Stimulated activated CD8-positive, alpha-beta memory T cell treated with anti-CD3 and anti-CD28 coated beads, Interleukin-4, amount 100 ng/mL, for 4 hours (primary cell): ENCODE data around the gene RAD51AP2.

ENCODE experiments used
- DNase-seq, 2 donors: peaks; one replicate each; pipeline ENCODE4 v3.0.0-alpha.2; 2020; ENCODE audit warnings: low read depth in 2 of 2, low spot score in 1 of 2

RAD51AP2 gene

DNA sequence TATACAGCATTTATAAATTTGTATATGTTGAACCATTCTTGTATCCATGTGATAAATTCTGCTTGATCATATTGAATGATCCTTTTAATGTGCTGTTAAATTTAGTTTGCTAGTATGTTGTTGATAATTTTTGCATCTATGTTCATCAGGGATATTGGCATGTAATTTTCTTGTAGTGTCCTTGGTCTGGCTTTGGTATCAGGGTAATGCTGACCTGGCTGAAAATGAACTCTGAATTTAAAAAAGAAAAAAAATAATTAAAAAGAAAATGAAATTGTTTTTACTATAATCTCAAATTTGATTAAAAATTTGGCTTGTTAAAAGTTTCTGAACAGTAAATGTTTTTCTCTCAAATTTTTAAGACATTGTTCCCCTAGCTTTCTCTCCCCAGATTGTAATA, 46.3 kb downstream of the RAD51AP2 start:
- DNase-seq = no peak

DNA sequence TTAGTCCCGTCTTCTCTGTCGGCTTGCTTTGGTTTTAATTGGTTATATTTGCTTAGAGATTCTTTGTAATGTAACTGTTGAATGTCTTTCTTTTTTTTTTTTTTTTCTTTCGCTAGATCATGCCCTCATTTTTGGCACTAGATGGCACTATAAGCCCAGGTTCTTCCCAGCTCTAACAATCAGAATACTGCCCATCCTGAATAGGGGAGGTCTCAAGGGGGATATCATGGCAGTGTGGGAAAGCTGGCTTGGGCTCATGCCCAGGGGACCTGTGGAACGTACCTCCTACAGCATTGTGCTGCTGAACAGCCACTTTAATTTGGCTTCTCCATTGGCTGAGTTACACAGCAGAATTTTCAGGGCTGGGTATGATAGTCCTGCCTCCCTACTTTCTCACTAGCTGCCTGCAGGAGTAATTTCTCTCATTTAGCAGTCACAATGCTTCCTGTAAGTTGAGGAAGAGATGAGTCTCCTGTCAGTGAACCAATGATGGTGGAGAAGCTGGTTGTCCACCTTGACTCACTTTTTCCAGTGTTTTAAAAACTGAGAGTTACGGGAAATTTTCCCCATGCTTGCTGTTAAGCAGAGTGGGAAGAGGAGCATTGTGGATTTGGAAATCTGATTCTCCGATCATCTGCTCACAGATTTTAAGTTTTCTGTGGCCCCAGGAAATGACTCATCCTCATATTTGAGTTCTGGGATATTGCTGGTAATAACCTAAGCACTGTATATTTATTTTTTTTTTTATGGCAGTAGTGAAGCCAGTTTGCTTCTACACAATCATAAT, 47.2 kb downstream of the RAD51AP2 start:
- no peak for DNase-seq

DNA sequence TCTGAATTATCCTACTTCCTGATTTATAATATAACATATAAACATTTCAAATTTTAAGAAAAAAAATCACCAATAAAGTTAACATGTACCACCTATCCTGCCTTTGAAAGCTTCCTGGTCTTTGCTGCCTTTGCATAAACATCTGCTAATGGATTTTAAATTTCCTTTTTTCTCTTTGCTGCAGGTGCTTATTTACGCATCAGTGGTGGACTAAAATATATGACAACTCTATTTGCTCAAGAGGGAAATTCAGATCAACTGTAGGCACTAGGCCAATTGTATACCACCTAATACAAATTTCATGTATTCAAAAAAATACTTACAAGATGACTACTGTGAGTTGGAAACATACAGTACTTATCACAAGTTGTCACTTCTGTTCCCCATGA, 57.2 kb downstream of the RAD51AP2 start:
- no peak for DNase-seq
